K562 (cell line): ENCODE data around the gene G6PC3. TPM values are rescaled to one million over a fixed set of nuclear protein-coding genes. Genes with fewer than 3 reads are reported as not detected.
"Not testable (repeated sequence)": the region's sequence is repeated elsewhere in the genome, so short reads cannot be mapped to it uniquely, and the experiment has no call there.

Experiments
- ATAC-seq: fragments of 200-7000 bp; cut with Tn5 transposase; 3 replicates; pipeline ENCODE4 v1.9.1; 2020; ENCODE audit warnings: moderate library complexity
- BruUV-seq: library from RNA; stranded (reverse); fragments of 400-500 nt; replicated peaks from 2 replicates; lab custom pipeline; 2021; lab: Mats Ljungman, UMichigan
- CTCF ChIA-PET: fragments of 300-600 bp; formaldehyde crosslinking; extraction: SDS; loops from one replicate; lab custom pipeline; 2021; ENCODE audit warnings: low intra/inter-chr PET ratio; lab: Yijun Ruan, JAX
- POLR2A ChIA-PET: fragments of 300-600, 350-650 bp; sonication (Branson Sonifier 250); formaldehyde crosslinking; extraction: SDS; loops from one replicate; lab custom pipeline; 2021; ENCODE audit warnings: antibody characterized with exemption, inconsistent platforms; lab: Yijun Ruan, JAX
- DNase-seq, 4 experiments: peaks; one replicate each; pipeline versions ENCODE4 v3.0.0 to v3.0.0-alpha.2; 2011 to 2018; ENCODE audit warnings: low spot score in 3 of 4, mixed read lengths in 3 of 4; ENCODE audit errors: extremely low read depth in 1 of 4
- FAIRE-seq: peaks from 2 replicates; lab custom pipeline; 2011; peaks lifted over from hg19 to GRCh38; lab: Jason Lieb, UNC
- H2AFZ ChIP-seq: 2 replicates; pipeline ENCODE4 v1.6.0; 2011; ENCODE audit warnings: low read depth, low read length, control low read depth, inconsistent platforms
- H3K27ac ChIP-seq: fragments of 200-600 bp; 3 replicates; pipeline ENCODE4 v1.8.0; 2011; ENCODE audit warnings: low read depth, mild to moderate bottlenecking, control low read depth, inconsistent platforms, low read length, moderate library complexity, mixed read lengths; ENCODE audit errors: extremely low read depth
- H3K27me3 ChIP-seq, 2 experiments: fragments of 300-600 bp in 1 of 2; 2 replicates in 1 of 2; 3 replicates in 1 of 2; pipeline versions ENCODE4 v1.6.0 to v1.8.0; 2011; ENCODE audit warnings: inconsistent platforms in 2 of 2, low read length in 2 of 2, mild to moderate bottlenecking in 1 of 2, mixed read lengths in 1 of 2, moderate library complexity in 1 of 2; ENCODE audit not compliant: control insufficient read depth in 2 of 2, insufficient read depth in 2 of 2
- H3K36me3 ChIP-seq: fragments of 300-600 bp; 3 replicates; pipeline ENCODE4 v1.8.0; 2011; ENCODE audit warnings: mild to moderate bottlenecking, low read length, inconsistent platforms; ENCODE audit not compliant: control insufficient read depth, insufficient read depth
- H3K4me1 ChIP-seq, 2 experiments: fragments of 200-600 bp in 1 of 2; replicated peaks in 1 of 2; 2 replicates in 1 of 2; 3 replicates in 1 of 2; pipeline versions ENCODE4 v1.5.1 to v1.8.0; 2011; ENCODE audit warnings: inconsistent platforms in 2 of 2, low read length in 2 of 2, mild to moderate bottlenecking in 1 of 2, mixed read lengths in 1 of 2, moderate library complexity in 1 of 2; ENCODE audit not compliant: control insufficient read depth in 2 of 2, insufficient read depth in 2 of 2
- H3K4me2 ChIP-seq: 2 replicates; pipeline ENCODE4 v1.6.1; 2011; ENCODE audit warnings: low read length, control low read depth, inconsistent platforms, mixed read lengths; ENCODE audit not compliant: insufficient read depth
- H3K4me3 ChIP-seq: fragments of 200-600 bp; sonication (generic), shearing (Covaris generic); 2 replicates; pipeline ENCODE4 v1.5.1; 2016; ENCODE audit warnings: control low read depth, inconsistent platforms
- H3K79me2 ChIP-seq: fragments of 200-600 bp; 3 replicates; pipeline ENCODE4 v1.8.0; 2011; ENCODE audit warnings: low read length, inconsistent platforms; ENCODE audit not compliant: control insufficient read depth, insufficient read depth
- H3K9ac ChIP-seq, 2 experiments: 2 replicates each; pipeline versions ENCODE4 v1.6.0 to v1.6.1; 2011; ENCODE audit warnings: low read depth in 2 of 2, low read length in 2 of 2, control low read depth in 1 of 2, inconsistent platforms in 1 of 2, mild to moderate bottlenecking in 1 of 2, mixed read lengths in 1 of 2; ENCODE audit not compliant: insufficient read depth in 1 of 2
- H3K9me1 ChIP-seq: one replicate; pipeline ENCODE4 v1.6.0; 2011; ENCODE audit warnings: inconsistent platforms, mild to moderate bottlenecking, low read length, moderate library complexity; ENCODE audit not compliant: control insufficient read depth, insufficient read depth
- H3K9me3 ChIP-seq: replicated peaks from 2 replicates; pipeline ENCODE4 v1.5.1; 2011; ENCODE audit warnings: low read depth, low read length, inconsistent platforms; ENCODE audit not compliant: control insufficient read depth, insufficient read depth
- H4K20me1 ChIP-seq: replicated peaks from 2 replicates; pipeline ENCODE4 v1.6.1; 2011; ENCODE audit warnings: low read length, inconsistent platforms, mixed read lengths; ENCODE audit not compliant: control insufficient read depth, insufficient read depth
- NFIC ChIP-seq: fragments of 450-650 bp; IDR thresholded peaks from 2 replicates; pipeline ENCODE4 v1.6.1; 2017; ENCODE audit warnings: mild to moderate bottlenecking, inconsistent platforms
- ZBTB33 ChIP-seq: sonication (generic); formaldehyde crosslinking; IDR thresholded peaks from 2 replicates; pipeline ENCODE4 v1.8.1; 2023; ENCODE audit warnings: mild to moderate bottlenecking, missing genetic modification reagents
- WGBS: fragments of 100-300 bp; shearing (Covaris generic); methylation state at CpG from one replicate; pipeline ENCODE4 v1.1.6; 2016; ENCODE audit warnings: low coverage, mixed read lengths; ENCODE audit not compliant: insufficient coverage; ENCODE audit errors: missing lambda C conversion rate; 5-methylcytosine and 5-hydroxymethylcytosine counted together
- in situ Hi-C: fragments of 300-500 bp; cut with MboI; formaldehyde crosslinking; loops from 4 replicates; pipeline ENCODE4 v1.15.0; 2018; ENCODE audit warnings: inconsistent platforms, mixed read lengths
- intact Hi-C: fragments of 100-400 bp; cut with micrococcal nuclease; formaldehyde crosslinking; loops from 2 replicates; pipeline ENCODE4 v1.14.2; 2022
- polyA plus RNA-seq, 8 experiments: library from polyadenylated mRNA; depleted of rRNA in 4 of 8; stranded (reverse) in 5 of 8; unstranded in 3 of 8; fragments of >200 nt; fragmentation: Nextera tagmentation in 2 of 8; fragmentation: Illumina TruSeq in 1 of 8; extraction: Ambion mirVana in 2 of 8; extraction: Trizol in 1 of 8; gene quantifications; 2 replicates each; pipeline versions ENCODE4 v1.2.1 to v1.2.3, GENCODE V29; 2011 to 2014; ENCODE audit warnings: inconsistent platforms in 1 of 8, missing spikeins in 1 of 8
- total RNA-seq, 7 experiments: library from RNA; depleted of rRNA in 6 of 7; stranded (reverse); fragments of >200 nt in 6 of 7; fragmentation: Illumina TruSeq in 2 of 7; extraction: Trizol in 2 of 7; gene quantifications; 2 replicates each; pipeline versions ENCODE4 v1.2.1 to v1.2.3, GENCODE V29; 2011 to 2021; ENCODE audit warnings: low replicate concordance in 1 of 7

The G6PC3 gene
- total and polyA plus RNA-seq, 9 of the 15 experiments (the other 6 are each of a cell fraction or from before 2014, with no cell fraction given) = 10.4 to 57.8 (median 31.1) TPM

- WGBS = 85% methylated on average over 11 of the region's 11 CpGs
- peak; percentile 63; the same call in 1 of the 2 replicates for TF ChIP-seq ZBTB33 (CRISPR knock-in tag)
- TF ChIP-seq NFIC = 0 out of 2 replicates have a peak, but pooled peaks have one; percentile 11
- POLR2A ChIA-PET = interaction anchor here (4.5 kb wide), 1 partner anchor 7 kb away, joined by 49 read pairs; no protein-coding TSS in a partner anchor
- H3K4me2 ChIP-seq, H3K36me3 ChIP-seq, H3K27me3 ChIP-seq, BruUV-seq, ATAC-seq, H3K9me3 ChIP-seq, H3K9ac ChIP-seq, in situ Hi-C loops, H2AFZ ChIP-seq, H3K4me3 ChIP-seq, H3K27ac ChIP-seq, CTCF ChIA-PET, intact Hi-C loops, H3K9me1 ChIP-seq, FAIRE-seq, DNase-seq: not testable (repeated sequence)
- Histone ChIP-seq H3K79me2 (peaks cover 12% of the 10 kb centered on the region), H4K20me1 (peaks cover 19% of the 10 kb centered on the region; the same call in 1 of the 2 replicates), H3K4me1 (peaks cover 10 to 51% of the 10 kb centered on the region in 2 experiments; a peak in 4 of 5 replicates)
Measured at GRCh38 chr17:44120281-44120680, 49.7 kb downstream of the G6PC3 start.
